HepG2 (cell line): ENCODE measurements around the gene MFAP2. TPM values are rescaled to one million over a fixed set of nuclear protein-coding genes. Genes with fewer than 3 reads are reported as not detected.

Experiments used
- ATAC-seq: fragments of 200-7000 bp; cut with Tn5 transposase; 3 replicates; pipeline ENCODE4 v1.9.1; 2020; ENCODE audit warnings: mild to moderate bottlenecking, moderate library complexity
- BruUV-seq: library from RNA; stranded (reverse); fragments of 400-500 nt; replicated peaks from 2 replicates; lab custom pipeline; 2021; lab: Mats Ljungman, UMichigan
- CTCF ChIA-PET: fragments of 300-600 bp; formaldehyde crosslinking; extraction: SDS; loops from one replicate; lab custom pipeline; 2021; ENCODE audit warnings: low total read pairs, inconsistent platforms, low intra/inter-chr PET ratio; lab: Yijun Ruan, JAX
- POLR2A ChIA-PET: fragments of 350-600 bp; sonication (Branson Sonifier 250); formaldehyde crosslinking; loops from one replicate; lab custom pipeline; 2020; ENCODE audit warnings: antibody characterized with exemption, inconsistent platforms; lab: Yijun Ruan, JAX
- DNase-seq: peaks from one replicate; pipeline ENCODE4 v3.0.0-alpha.2; 2015; ENCODE audit warnings: low spot score
- FAIRE-seq: peaks from 3 replicates; lab custom pipeline; 2011; peaks lifted over from hg19 to GRCh38; lab: Jason Lieb, UNC
- H2AFZ ChIP-seq: one replicate; pipeline ENCODE4 v1.6.1; 2011; ENCODE audit warnings: low read length, inconsistent platforms
- H3K27ac ChIP-seq: fragments of 300-600 bp; 3 replicates; pipeline ENCODE4 v1.8.0; 2011; ENCODE audit warnings: mixed run types, mild to moderate bottlenecking, mixed read lengths, low read length, inconsistent platforms; ENCODE audit not compliant: insufficient read depth; ENCODE audit errors: extremely low read length
- H3K27me3 ChIP-seq, 2 experiments: fragments of 200-600 bp in 1 of 2; 2 replicates in 1 of 2; 3 replicates in 1 of 2; pipeline versions ENCODE4 v1.6.0 to v1.8.0; 2011; ENCODE audit warnings: low read length in 2 of 2, mild to moderate bottlenecking in 2 of 2, moderate library complexity in 2 of 2, inconsistent platforms in 1 of 2; ENCODE audit not compliant: insufficient read depth in 2 of 2, control insufficient read depth in 1 of 2
- H3K36me3 ChIP-seq, 2 experiments: fragments of 200-600 bp in 1 of 2; replicated peaks in 1 of 2; 2 replicates in 1 of 2; 3 replicates in 1 of 2; pipeline versions ENCODE4 v1.5.1 to v1.8.0; 2011; ENCODE audit warnings: low read length in 2 of 2, inconsistent platforms in 1 of 2; ENCODE audit not compliant: insufficient read depth in 2 of 2, control insufficient read depth in 1 of 2
- H3K4me1 ChIP-seq: 2 replicates; pipeline ENCODE4 v1.5.1; 2012; ENCODE audit warnings: low read length, inconsistent platforms; ENCODE audit not compliant: insufficient read depth
- H3K4me2 ChIP-seq: 2 replicates; pipeline ENCODE4 v1.6.0; 2011; ENCODE audit warnings: low read depth, low read length, inconsistent platforms
- H3K4me3 ChIP-seq, 3 experiments: fragments of 200-600 bp in 1 of 3; sonication (generic), shearing (Covaris generic) in 1 of 3; replicated peaks in 1 of 3; 2 replicates each; pipeline ENCODE4 v1.5.1; 2011 to 2016; ENCODE audit warnings: low read length in 3 of 3, inconsistent platforms in 2 of 3, low read depth in 2 of 3, mild to moderate bottlenecking in 2 of 3, control low read depth in 1 of 3, mixed read lengths in 1 of 3; ENCODE audit not compliant: insufficient read depth in 1 of 3
- H3K79me2 ChIP-seq: one replicate; pipeline ENCODE4 v1.6.1; 2011; ENCODE audit warnings: low read length, inconsistent platforms; ENCODE audit not compliant: insufficient read depth
- H3K9ac ChIP-seq: 2 replicates; pipeline ENCODE4 v1.6.0; 2011; ENCODE audit warnings: mild to moderate bottlenecking, low read depth, low read length, inconsistent platforms; ENCODE audit not compliant: insufficient read depth
- H3K9me3 ChIP-seq: 2 replicates; pipeline ENCODE4 v1.5.1; 2012; ENCODE audit warnings: mild to moderate bottlenecking, low read length
- H4K20me1 ChIP-seq: 2 replicates; pipeline ENCODE4 v1.6.0; 2011; ENCODE audit warnings: inconsistent platforms, mild to moderate bottlenecking, low read length, moderate library complexity; ENCODE audit not compliant: insufficient read depth
- CREB1 ChIP-seq, 2 experiments: fragments of 450-650 bp in 1 of 2; IDR thresholded peaks; 2 replicates each; pipeline ENCODE4 v1.6.1; 2016 to 2017; ENCODE audit warnings: control low read depth in 1 of 2, mild to moderate bottlenecking in 1 of 2, missing compliant biosample characterization in 1 of 2, missing genetic modification characterization in 1 of 2
- GATA4 ChIP-seq: sonication (generic); IDR thresholded peaks from 2 replicates; pipeline ENCODE4 v1.6.1; 2016; ENCODE audit warnings: antibody characterized with exemption, low read depth, borderline replicate concordance
- NFE2L1 ChIP-seq: sonication (generic); formaldehyde crosslinking; IDR thresholded peaks from 2 replicates; pipeline ENCODE4 v1.4.0; 2020; ENCODE audit warnings: missing genetic modification reagents, mild to moderate bottlenecking, borderline replicate concordance
- NFYB ChIP-seq: sonication (generic); formaldehyde crosslinking; IDR thresholded peaks from 2 replicates; pipeline ENCODE4 v1.4.0; 2020; ENCODE audit warnings: missing genetic modification reagents
- POGZ ChIP-seq: sonication (generic); formaldehyde crosslinking; IDR thresholded peaks from 2 replicates; pipeline ENCODE4 v1.4.0; 2020; ENCODE audit warnings: mild to moderate bottlenecking, missing genetic modification reagents
- PTBP1 ChIP-seq: fragments of 200-400 bp; formaldehyde crosslinking; IDR thresholded peaks from 2 replicates; pipeline ENCODE4 v1.6.1; 2018; ENCODE audit warnings: low read length, low read depth; ENCODE audit not compliant: poor library complexity, severe bottlenecking
- ZNF260 ChIP-seq: sonication (generic); formaldehyde crosslinking; IDR thresholded peaks from 2 replicates; pipeline ENCODE4 v1.4.0; 2020; ENCODE audit warnings: missing genetic modification reagents, low read depth, mild to moderate bottlenecking, borderline replicate concordance
- ZNF616 ChIP-seq: sonication (generic); formaldehyde crosslinking; IDR thresholded peaks from 2 replicates; pipeline ENCODE4 v1.5.0; 2020; ENCODE audit warnings: low read depth, mild to moderate bottlenecking, missing genetic modification reagents
- ZNF652 ChIP-seq: IDR thresholded peaks from 2 replicates; pipeline ENCODE4 v1.6.1; 2016; ENCODE audit warnings: low read depth, borderline replicate concordance
- WGBS: methylation state at CpG from one replicate; pipeline ENCODE4 v1.1.6; 2017; ENCODE audit warnings: low lambda C conversion rate; 5-methylcytosine and 5-hydroxymethylcytosine counted together
- in situ Hi-C: cut with HindIII; loops from 2 replicates; pipeline ENCODE4 v1.10.0; 2017; ENCODE audit warnings: low pct_unique_long_range_greater_than_20kb; ENCODE audit not compliant: extremely low pct_ligation_motif_present
- intact Hi-C: fragments of 100-400 bp; cut with micrococcal nuclease; formaldehyde crosslinking; loops from one replicate; pipeline ENCODE4 v1.10.0; 2022; ENCODE audit not compliant: unreplicated experiment
- polyA plus RNA-seq, 8 experiments: library from polyadenylated mRNA; depleted of rRNA in 3 of 8; stranded (reverse) in 7 of 8; unstranded in 1 of 8; fragments of >200 nt; fragmentation: Illumina TruSeq in 4 of 8; extraction: Trizol in 4 of 8; gene quantifications; 2 replicates each; pipeline versions ENCODE4 v1.2.1 to v1.2.3, GENCODE V29; 2011 to 2016; ENCODE audit warnings: low read depth in 4 of 8, missing spikeins in 1 of 8, mixed read lengths in 1 of 8; ENCODE audit not compliant: insufficient read depth in 1 of 8
- total RNA-seq, 5 experiments: library from RNA; depleted of rRNA; stranded (reverse); fragments of >200 nt; fragmentation: Illumina TruSeq; extraction: Trizol; gene quantifications; 2 replicates each; pipeline ENCODE4 v1.2.3, GENCODE V29; 2016; ENCODE audit warnings: low read depth in 1 of 5
- TF ChIP-seq, protein P1 (sequence below): sonication (generic); formaldehyde crosslinking; IDR thresholded peaks from 2 replicates; pipeline ENCODE4 v1.5.1; 2020; ENCODE audit warnings: mild to moderate bottlenecking, missing genetic modification reagents, borderline replicate concordance
- TF ChIP-seq, protein P2 (sequence below): sonication (generic); formaldehyde crosslinking; IDR thresholded peaks from 2 replicates; pipeline ENCODE4 v1.4.0; 2020; ENCODE audit warnings: missing genetic modification reagents, low read depth, mild to moderate bottlenecking, borderline replicate concordance
- TF ChIP-seq, protein P3 (sequence below): sonication (generic); formaldehyde crosslinking; IDR thresholded peaks from 2 replicates; pipeline ENCODE4 v1.5.0; 2020; ENCODE audit warnings: mild to moderate bottlenecking, low read depth, missing genetic modification reagents, borderline replicate concordance

Gene MFAP2
- total and polyA plus RNA-seq, 2 of the 13 experiments (the other 11 are each of a cell fraction or from before 2014, with no cell fraction given), result 1.1 to 1.4 TPM

DNA sequence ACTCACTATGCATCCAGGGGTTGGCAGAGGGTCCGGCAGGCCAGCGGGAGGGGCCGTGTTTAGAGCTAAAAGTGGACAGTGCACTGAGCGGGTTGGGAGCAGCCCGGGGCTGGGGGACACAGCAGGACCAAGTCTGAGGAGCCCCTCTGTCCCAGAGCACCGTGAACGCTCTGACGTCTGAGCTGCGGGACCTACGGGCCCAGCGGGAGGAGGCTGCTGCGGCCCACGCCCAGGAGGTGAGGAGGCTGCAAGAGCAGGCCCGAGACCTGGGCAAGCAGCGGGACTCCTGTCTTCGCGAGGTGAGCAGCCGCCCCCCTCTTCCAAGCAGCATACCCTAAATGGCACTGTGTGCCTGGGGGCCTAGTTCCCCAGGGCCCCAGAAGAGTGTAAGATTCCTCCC is 25.8 kb downstream of the MFAP2 start:
- Histone ChIP-seq H3K36me3 (no peaks in the 10 kb centered on the region), H3K4me1 (peaks cover 9% of the 10 kb centered on the region), H3K27ac (no peak overlapping the region), H3K9me3 (no peaks in the 10 kb centered on the region), H3K9ac (no peak overlapping the region), H3K27me3 (peaks cover 0 to 1% of the 10 kb centered on the region in 2 experiments; a peak in 2 of 5 replicates), H3K79me2 (no peaks in the 10 kb centered on the region), H2AFZ (no peak overlapping the region), H3K4me3 (no peak overlapping the region), H3K4me2 (no peak overlapping the region), H4K20me1 (no peaks in the 10 kb centered on the region)
- BruUV-seq, result no TSS peak
- WGBS, result no CpG with 5 or more reads among the region's 18 CpGs
- ChIA-PET POLR2A (no interaction called here), CTCF (no interaction called here)
- DNase-seq, result no peak
- FAIRE-seq, result no peak
- TF ChIP-seq, protein P1, sequence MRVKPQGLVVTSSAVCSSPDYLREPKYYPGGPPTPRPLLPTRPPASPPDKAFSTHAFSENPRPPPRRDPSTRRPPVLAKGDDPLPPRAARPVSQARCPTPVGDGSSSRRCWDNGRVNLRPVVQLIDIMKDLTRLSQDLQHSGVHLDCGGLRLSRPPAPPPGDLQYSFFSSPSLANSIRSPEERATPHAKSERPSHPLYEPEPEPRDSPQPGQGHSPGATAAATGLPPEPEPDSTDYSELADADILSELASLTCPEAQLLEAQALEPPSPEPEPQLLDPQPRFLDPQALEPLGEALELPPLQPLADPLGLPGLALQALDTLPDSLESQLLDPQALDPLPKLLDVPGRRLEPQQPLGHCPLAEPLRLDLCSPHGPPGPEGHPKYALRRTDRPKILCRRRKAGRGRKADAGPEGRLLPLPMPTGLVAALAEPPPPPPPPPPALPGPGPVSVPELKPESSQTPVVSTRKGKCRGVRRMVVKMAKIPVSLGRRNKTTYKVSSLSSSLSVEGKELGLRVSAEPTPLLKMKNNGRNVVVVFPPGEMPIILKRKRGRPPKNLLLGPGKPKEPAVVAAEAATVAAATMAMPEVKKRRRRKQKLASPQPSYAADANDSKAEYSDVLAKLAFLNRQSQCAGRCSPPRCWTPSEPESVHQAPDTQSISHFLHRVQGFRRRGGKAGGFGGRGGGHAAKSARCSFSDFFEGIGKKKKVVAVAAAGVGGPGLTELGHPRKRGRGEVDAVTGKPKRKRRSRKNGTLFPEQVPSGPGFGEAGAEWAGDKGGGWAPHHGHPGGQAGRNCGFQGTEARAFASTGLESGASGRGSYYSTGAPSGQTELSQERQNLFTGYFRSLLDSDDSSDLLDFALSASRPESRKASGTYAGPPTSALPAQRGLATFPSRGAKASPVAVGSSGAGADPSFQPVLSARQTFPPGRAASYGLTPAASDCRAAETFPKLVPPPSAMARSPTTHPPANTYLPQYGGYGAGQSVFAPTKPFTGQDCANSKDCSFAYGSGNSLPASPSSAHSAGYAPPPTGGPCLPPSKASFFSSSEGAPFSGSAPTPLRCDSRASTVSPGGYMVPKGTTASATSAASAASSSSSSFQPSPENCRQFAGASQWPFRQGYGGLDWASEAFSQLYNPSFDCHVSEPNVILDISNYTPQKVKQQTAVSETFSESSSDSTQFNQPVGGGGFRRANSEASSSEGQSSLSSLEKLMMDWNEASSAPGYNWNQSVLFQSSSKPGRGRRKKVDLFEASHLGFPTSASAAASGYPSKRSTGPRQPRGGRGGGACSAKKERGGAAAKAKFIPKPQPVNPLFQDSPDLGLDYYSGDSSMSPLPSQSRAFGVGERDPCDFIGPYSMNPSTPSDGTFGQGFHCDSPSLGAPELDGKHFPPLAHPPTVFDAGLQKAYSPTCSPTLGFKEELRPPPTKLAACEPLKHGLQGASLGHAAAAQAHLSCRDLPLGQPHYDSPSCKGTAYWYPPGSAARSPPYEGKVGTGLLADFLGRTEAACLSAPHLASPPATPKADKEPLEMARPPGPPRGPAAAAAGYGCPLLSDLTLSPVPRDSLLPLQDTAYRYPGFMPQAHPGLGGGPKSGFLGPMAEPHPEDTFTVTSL (CRISPR knock-in tag), result no peak
- TF ChIP-seq ZNF652 (no peak), ZNF616 (CRISPR knock-in tag) (no peak), GATA4 (no peak), POGZ (CRISPR knock-in tag) (no peak), CREB1 (IDR thresholded peaks at IDR 0.05) (no peak), CREB1 (CRISPR knock-in tag; IDR thresholded peaks at IDR 0.05) (no peak), ZNF260 (CRISPR knock-in tag) (no peak), NFYB (CRISPR knock-in tag) (no peak), PTBP1 (no peak), NFE2L1 (CRISPR knock-in tag) (no peak)
- TF ChIP-seq, protein P2, sequence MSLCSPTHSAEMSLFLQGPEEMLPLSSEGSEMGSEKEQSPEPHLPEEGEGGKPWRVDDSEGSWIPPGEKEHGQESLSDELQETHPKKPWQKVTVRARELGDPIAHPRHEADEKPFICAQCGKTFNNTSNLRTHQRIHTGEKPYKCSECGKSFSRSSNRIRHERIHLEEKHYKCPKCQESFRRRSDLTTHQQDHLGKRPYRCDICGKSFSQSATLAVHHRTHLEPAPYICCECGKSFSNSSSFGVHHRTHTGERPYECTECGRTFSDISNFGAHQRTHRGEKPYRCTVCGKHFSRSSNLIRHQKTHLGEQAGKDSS (CRISPR knock-in tag), result no peak
- TF ChIP-seq, protein P3, sequence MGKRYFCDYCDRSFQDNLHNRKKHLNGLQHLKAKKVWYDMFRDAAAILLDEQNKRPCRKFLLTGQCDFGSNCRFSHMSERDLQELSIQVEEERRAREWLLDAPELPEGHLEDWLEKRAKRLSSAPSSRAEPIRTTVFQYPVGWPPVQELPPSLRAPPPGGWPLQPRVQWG (CRISPR knock-in tag), result no peak
- intact Hi-C loops (no loop called here), in situ Hi-C loops (loop anchor here (25.0 kb wide), 1 partner anchor 283 kb away; the partner anchor contains the start of gene PADI3)
- no peak for ATAC-seq
